ENCODE results near the gene SSX2IP.

GRCh38 chr1:84698151-84699110, 8.2 kb upstream of the SSX2IP start:
- no peak for TF ChIP-seq CTCF (conservative IDR thresholded peaks at IDR 0.05)
- no peak for TF ChIP-seq EZH2 (IDR thresholded peaks at IDR 0.05; ENCODE audit: low read depth)

Measured in PC-9 (cell line).